Muscle of arm (tissue), 12 donors: ENCODE results near the gene ERICH3. TPM values are rescaled to one million over a fixed set of nuclear protein-coding genes. Genes with fewer than 3 reads are reported as not detected.

ENCODE experiments used
- polyA plus RNA-seq, 12 donors: library from polyadenylated mRNA; unstranded; fragments of 120-200 nt; gene quantifications; one replicate each; pipeline ENCODE4 v1.2.1, GENCODE V29; 2013; ENCODE audit not compliant: insufficient read length in 12 of 12

The ERICH3 gene
- polyA plus RNA-seq, 12 donors, result 0.04 to 0.41 (median 0.12) TPM; not detected in 2

Other genes with a start within 250 kb of the ERICH3 start
- not detected for gene LRRC53, start 161.2 kb downstream of the ERICH3 start, polyA plus RNA-seq
- gene CRYZ, start 59.3 kb upstream of the ERICH3 start, polyA plus RNA-seq, result 10 to 100 TPM in 11 of 12 donors, not detected in 1; 27.6 to 43.0 (median 32.7) TPM
- 10 to 100 TPM in 11 of 12 donors, not detected in 1; 14.3 to 41.0 (median 20.7) TPM for gene TYW3, start 59.4 kb upstream of the ERICH3 start, polyA plus RNA-seq